Activated T-cell treated with anti-CD3 and anti-CD28 coated beads, Interleukin-2, amount 50 U/mL, for 48 hours (primary cell): ENCODE data around the gene FAM236D.
"Not testable (repeated sequence)": the region's sequence is repeated elsewhere in the genome, so short reads cannot be mapped to it uniquely, and the experiment has no call there.

ENCODE experiments used
- DNase-seq, 2 experiments: peaks; one replicate each; pipeline ENCODE4 v3.0.0-alpha.2; 2020

FAM236D gene

GRCh38 chrX:72808110-72808509 is at the start of gene FAM236D:
Gene FAM236D (minus strand): TSS chrX:72808210. CDS start chrX:72808110, 100 bp downstream.
- DNase-seq, result not testable (repeated sequence)

DNA sequence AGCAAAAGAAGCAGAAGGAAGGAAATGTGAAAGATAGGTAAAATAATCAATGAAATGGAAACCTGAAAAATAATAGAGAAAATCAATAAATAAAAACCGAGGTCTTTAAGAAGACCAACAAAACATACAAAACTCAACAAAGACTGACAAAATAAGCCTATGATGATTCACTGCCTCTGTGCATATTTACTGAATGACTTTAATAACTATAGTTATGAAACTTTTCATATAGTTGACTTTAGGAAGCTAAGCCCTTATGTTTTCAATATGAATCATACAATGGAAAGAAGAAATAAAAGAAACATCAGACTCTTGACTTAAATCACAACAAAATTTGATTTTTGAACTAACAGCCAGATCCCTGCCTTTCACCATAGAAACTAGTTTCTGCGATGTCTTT is 29.5 kb upstream of the FAM236D start:
- DNase-seq, result not testable (repeated sequence)

DNA sequence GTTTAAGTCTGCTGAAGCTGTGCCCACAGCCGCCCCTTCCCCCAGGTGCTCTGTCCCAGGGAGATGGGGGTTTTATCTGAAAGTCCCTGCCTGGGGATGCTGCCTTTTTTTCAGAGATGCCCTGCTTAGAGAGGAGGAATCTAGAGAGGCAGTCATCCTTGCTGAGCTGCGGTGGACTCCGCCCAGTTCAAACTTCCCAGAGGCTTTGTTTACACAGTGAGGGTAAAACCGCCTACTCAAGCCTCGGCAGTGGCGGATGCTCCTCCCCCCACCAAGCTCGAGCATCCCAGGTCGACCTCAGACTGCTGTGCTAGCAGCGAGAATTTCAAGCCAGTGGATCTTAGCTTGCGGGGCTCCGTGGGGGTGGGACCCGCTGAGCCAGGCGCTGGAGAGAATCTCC is 22.7 kb upstream of the FAM236D start:
- not testable (repeated sequence) for DNase-seq

- not testable (repeated sequence) for DNase-seq
Measured at GRCh38 chrX:72790390-72790789, 17.6 kb downstream of the FAM236D start.

DNA sequence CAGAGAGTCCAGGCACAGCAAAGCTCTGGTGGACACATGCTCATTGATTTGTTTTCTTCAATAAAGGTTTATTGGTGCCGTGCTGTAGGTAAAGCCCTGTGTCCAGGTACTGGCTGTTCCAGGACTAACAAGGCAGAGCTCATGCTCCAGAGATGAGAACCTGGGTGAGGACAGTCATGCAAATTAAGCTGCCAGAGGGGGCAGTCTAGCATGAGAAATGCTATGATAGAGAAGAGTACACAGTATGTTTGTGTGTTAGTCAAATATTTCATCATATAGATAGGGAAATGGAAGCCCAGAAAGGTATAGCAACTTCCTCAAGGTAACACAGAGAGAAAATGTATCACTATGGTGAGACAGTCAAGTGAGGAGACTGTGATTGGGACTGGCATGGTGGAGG is 19.9 kb downstream of the FAM236D start:
- DNase-seq, result not testable (repeated sequence)

DNA sequence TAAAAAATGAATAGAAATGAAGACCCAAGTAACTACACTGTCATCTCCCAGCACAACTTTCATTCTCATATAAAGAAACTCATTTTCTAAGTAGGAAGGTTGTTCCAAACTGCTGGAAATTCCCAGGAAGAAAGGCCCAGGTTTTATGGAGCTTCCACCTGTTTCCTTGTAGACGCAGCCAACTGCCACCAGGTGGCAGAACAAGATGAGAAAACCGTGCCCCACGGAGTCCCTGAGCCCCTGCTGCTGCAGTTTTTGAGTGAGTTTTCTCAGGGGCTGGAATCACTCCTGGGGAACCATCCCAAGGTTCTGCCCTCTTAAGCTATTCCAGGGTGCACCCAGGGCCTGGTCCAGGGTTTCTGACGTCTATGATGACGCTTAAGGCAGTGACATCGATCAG is 24.0 kb downstream of the FAM236D start:
- not testable (repeated sequence) for DNase-seq

DNA sequence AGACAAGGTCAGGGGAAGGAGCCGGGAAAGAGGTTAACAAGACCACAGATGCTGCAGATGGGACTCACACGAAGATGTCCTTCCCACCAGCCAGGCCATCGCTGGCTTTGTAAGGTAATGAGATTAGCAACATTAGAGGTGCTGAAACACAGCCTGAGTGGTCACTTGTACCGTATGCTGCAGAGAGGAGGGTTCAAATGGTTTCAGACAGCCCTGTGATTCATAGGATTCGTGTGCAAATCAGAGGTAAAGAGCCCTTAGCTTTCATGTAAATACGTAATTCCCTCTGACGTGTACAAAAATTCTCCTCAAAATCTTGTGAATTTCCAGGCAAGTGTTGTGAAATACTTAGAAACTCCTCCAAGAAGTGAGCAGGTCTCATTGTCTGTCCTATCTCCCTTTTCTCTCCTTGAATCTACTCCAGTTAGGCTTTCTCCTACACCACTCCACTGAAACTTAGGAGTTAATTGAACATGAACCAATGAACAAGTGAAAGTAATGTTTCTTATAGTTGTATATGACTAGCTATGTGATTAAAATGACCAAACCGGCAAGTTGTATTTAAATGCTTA is 24.6 kb downstream of the FAM236D start:
- DNase-seq, result not testable (repeated sequence)

- not testable (repeated sequence) for DNase-seq
Measured at GRCh38 chrX:72782560-72782959, 25.4 kb downstream of the FAM236D start, which contains the start of gene FAM236B. Gene FAM236B (minus strand): TSS chrX:72782660. CDS start chrX:72782560, 100 bp downstream.

GRCh38 chrX:72778146-72778545 is 29.9 kb downstream of the FAM236D start:
- not testable (repeated sequence) for DNase-seq

GRCh38 chrX:72777467-72777790 is 30.6 kb downstream of the FAM236D start:
- not testable (repeated sequence) for DNase-seq

DNA sequence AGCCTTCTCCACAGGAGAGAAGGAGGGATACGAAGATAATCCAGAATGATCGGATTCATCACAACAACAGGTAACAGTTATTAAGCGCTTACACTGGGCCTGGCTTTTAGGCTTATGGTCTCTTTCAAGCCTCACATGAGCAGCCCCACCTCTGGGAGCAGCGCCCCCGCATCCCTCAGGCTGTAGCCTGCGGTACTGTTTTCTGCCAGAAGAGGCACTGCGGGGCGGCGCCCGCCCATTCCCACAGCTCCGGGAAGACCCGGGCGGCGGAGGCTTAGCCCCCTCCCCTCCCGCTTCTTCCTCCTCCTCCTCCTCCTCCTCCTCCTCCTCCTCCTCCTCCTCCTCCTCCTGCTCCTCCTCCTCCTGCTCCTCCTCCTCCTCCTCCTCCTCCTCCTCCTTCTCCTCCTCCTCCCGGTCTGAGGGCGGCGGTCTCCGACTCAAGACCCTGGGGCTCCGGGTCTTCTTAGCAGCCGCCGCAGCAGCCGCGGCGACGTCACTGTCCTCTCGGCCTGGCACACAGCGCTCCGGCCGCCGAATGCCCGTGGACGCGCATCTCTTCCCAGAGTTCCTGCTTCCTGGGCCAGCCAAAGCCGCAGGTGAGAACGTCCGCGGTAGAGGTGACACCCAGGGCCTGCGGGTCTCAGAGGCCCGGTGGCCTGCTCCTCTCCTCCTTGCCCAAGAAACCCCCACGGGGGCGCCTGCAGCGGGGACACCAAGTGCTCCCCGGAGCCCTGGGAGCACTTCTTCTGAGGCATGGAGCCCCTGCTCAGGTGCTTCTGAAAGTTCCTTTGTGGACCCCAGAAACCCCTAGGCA is 31.1 kb downstream of the FAM236D start, which contains the start of gene DMRTC1B:
TSS of gene DMRTC1B (plus strand) at position 238 of the 814 bp plus-strand sequence. CDS start 68,246 bp downstream, outside the sequence.
- DNase-seq, result not testable (repeated sequence)

DNA sequence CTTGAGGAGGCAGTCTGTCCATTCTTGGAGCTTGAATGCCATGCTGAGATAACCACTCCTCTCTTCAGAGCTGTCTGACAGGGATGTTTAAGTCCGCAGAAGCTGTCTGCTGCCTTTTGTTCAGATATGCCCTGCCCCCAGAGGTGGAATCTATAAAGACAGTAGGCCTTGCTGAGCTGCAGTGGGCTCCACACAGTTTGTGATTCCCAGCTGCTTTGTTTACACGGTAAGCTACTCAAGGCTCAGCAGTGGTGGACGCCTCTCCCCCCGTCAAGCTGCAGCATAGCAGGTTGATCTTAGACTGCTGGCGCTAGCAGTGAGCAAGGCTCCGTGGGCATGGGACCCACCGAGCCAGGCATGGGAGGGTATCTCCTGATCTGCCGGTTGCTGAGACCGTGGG is 47.6 kb downstream of the FAM236D start:
- not testable (repeated sequence) for DNase-seq
